Natural killer cell (primary cell): ENCODE data around the gene NKAPL. TPM values are rescaled to one million over a fixed set of nuclear protein-coding genes. Genes with fewer than 3 reads are reported as not detected.

Experiments used
- ATAC-seq, 3 donors: fragments of 150-1000 bp in 2 of 3; fragments of 200-7000 bp in 1 of 3; cut with Tn5 transposase; 1 replicate in 1 of 3; 2 replicates in 2 of 3; pipeline ENCODE4 v1.10.0; 2021; ENCODE audit warnings: mild to moderate bottlenecking in 2 of 3, moderate library complexity in 2 of 3
- DNase-seq, 2 donors: peaks; one replicate each; pipeline versions ENCODE4 v3.0.0 to v3.0.0-alpha.2; 2013 to 2021; ENCODE audit warnings: mixed read lengths in 1 of 2
- H3K27ac ChIP-seq: one replicate; pipeline ENCODE4 v1.5.1; 2013; ENCODE audit warnings: mild to moderate bottlenecking, low read length
- H3K27me3 ChIP-seq: one replicate; pipeline ENCODE4 v1.6.1; 2013; ENCODE audit warnings: low read length; ENCODE audit not compliant: control insufficient read depth, insufficient read depth
- H3K36me3 ChIP-seq: one replicate; pipeline ENCODE4 v1.6.1; 2013; ENCODE audit warnings: low read length; ENCODE audit not compliant: control insufficient read depth, insufficient read depth
- H3K4me1 ChIP-seq: one replicate; pipeline ENCODE4 v1.6.1; 2013; ENCODE audit warnings: low read length; ENCODE audit not compliant: control insufficient read depth, insufficient read depth
- H3K4me3 ChIP-seq: one replicate; pipeline ENCODE4 v1.5.1; 2013; ENCODE audit warnings: low read length
- H3K9me3 ChIP-seq: one replicate; pipeline ENCODE4 v1.6.1; 2013; ENCODE audit warnings: low read length; ENCODE audit not compliant: control insufficient read depth, insufficient read depth
- H3K27ac Mint-ChIP-seq, 2 donors: one replicate each; pipeline ENCODE4 v1.8.0; 2022; ENCODE audit warnings: mild to moderate bottlenecking in 2 of 2, mixed read lengths in 2 of 2, moderate library complexity in 1 of 2
- H3K27me3 Mint-ChIP-seq, 2 donors: one replicate each; pipeline ENCODE4 v1.8.0; 2022; ENCODE audit warnings: low read depth in 2 of 2, mixed read lengths in 2 of 2
- H3K36me3 Mint-ChIP-seq: one replicate; pipeline ENCODE4 v1.8.0; 2022; ENCODE audit warnings: mixed read lengths
- H3K4me1 Mint-ChIP-seq, 2 donors: one replicate each; pipeline ENCODE4 v1.8.0; 2022; ENCODE audit warnings: mixed read lengths in 2 of 2
- H3K4me3 Mint-ChIP-seq: one replicate; pipeline ENCODE4 v1.8.0; 2022; ENCODE audit warnings: mild to moderate bottlenecking, moderate library complexity, mixed read lengths
- H3K9me3 Mint-ChIP-seq, 2 donors: one replicate each; pipeline ENCODE4 v1.8.0; 2022; ENCODE audit warnings: mixed read lengths in 2 of 2
- CTCF ChIP-seq: fragments of 200-600 bp; IDR thresholded peaks from one replicate; pipeline ENCODE4 v1.8.0; 2022; ENCODE audit warnings: antibody characterized with exemption
- WGBS: methylation state at CpG from one replicate; pipeline ENCODE4 v1.1.7; 2013; ENCODE audit warnings: missing lambda C conversion rate; ENCODE audit not compliant: insufficient coverage; 5-methylcytosine and 5-hydroxymethylcytosine counted together
- intact Hi-C: fragments of 100-400 bp; cut with micrococcal nuclease; formaldehyde crosslinking; loops from one replicate; pipeline ENCODE4 v1.14.2; 2022
- total RNA-seq, 4 donors: library from RNA; stranded (reverse); fragments of 120-200 nt in 1 of 4; gene quantifications; one replicate each; pipeline versions ENCODE4 v1.2.3 to v1.2.4, GENCODE V29; 2013 to 2022

The NKAPL gene
- total RNA-seq, 3 donors from 2014 or later (not counting 1 experiment from before 2014, with no cell fraction given), result 0.31 to 0.36 TPM; not detected in 1

GRCh38 chr6:28254121-28254519 is 5.0 kb upstream of the NKAPL start:
- intact Hi-C loops, result loop anchor here (5.0 kb wide), 3 partner anchors 83 to 132 kb away; partner anchors contain the start of genes ZKSCAN8, ZSCAN16 and ZSCAN31

GRCh38 chr6:28257042-28257441 is 2.1 kb upstream of the NKAPL start:
- Mint-ChIP-seq H3K27ac (no peak overlapping the region), H3K36me3 (peaks cover 17% of the 10 kb centered on the region), H3K9me3 (peaks cover 3 to 10% of the 10 kb centered on the region in 2 donors), H3K4me1 (peaks cover 17% of the 10 kb centered on the region in 2 donors), H3K27me3 (peaks cover 20 to 46% of the 10 kb centered on the region in 2 donors), H3K4me3 (no peak overlapping the region)
- no peak for DNase-seq
- peaks cover 15% of the 10 kb centered on the region for H3K4me1 ChIP-seq
- TF ChIP-seq CTCF, result no peak
- no peak overlapping the region for H3K4me3 ChIP-seq
- H3K27ac ChIP-seq, result no peak overlapping the region
- no peaks in the 10 kb centered on the region for H3K36me3 ChIP-seq
- ATAC-seq, result no peak
- intact Hi-C loops, result no loop called here
- H3K27me3 ChIP-seq, result peaks cover 3% of the 10 kb centered on the region
- H3K9me3 ChIP-seq, result no peaks in the 10 kb centered on the region
- whole genome bisulfite sequencing, result no CpG with 5 or more reads among the region's 1 CpG

More at GRCh38 chr6:28254121-28254519, 5.0 kb upstream of the NKAPL start:
- no peak overlapping the region for H3K4me3 Mint-ChIP-seq
- ATAC-seq, result no peak
- peaks cover 3 to 7% of the 10 kb centered on the region in 2 donors for H3K9me3 Mint-ChIP-seq
- H3K27ac Mint-ChIP-seq, result no peak overlapping the region
- Histone ChIP-seq H3K36me3 (peaks cover 2% of the 10 kb centered on the region), H3K4me1 (peaks cover 14% of the 10 kb centered on the region), H3K4me3 (no peak overlapping the region), H3K27me3 (peaks cover 3% of the 10 kb centered on the region), H3K27ac (no peak overlapping the region), H3K9me3 (no peaks in the 10 kb centered on the region)
- H3K36me3 Mint-ChIP-seq, result no peaks in the 10 kb centered on the region
- 93% methylated on average over 1 of the region's 1 CpG for WGBS
- peaks cover 10 to 20% of the 10 kb centered on the region in 2 donors for H3K27me3 Mint-ChIP-seq
- H3K4me1 Mint-ChIP-seq, result peaks cover 30 to 32% of the 10 kb centered on the region in 2 donors
- TF ChIP-seq CTCF, result no peak
- no peak for DNase-seq

GRCh38 chr6:28263922-28264321 is 4.8 kb downstream of the NKAPL start:
- H3K36me3 Mint-ChIP-seq, result peaks cover 17% of the 10 kb centered on the region
- H3K27ac Mint-ChIP-seq, result no peak overlapping the region
- DNase-seq (no peak), ATAC-seq (no peak)
- H3K9me3 Mint-ChIP-seq, result peaks cover 0 to 3% of the 10 kb centered on the region in 2 donors
- no CpG with 5 or more reads among the region's 2 CpGs for WGBS
- H3K27me3 ChIP-seq, result no peaks in the 10 kb centered on the region
- H3K4me1 Mint-ChIP-seq, result peaks cover under 1 to 4% of the 10 kb centered on the region in 2 donors
- no peak for TF ChIP-seq CTCF
- intact Hi-C loops, result no loop called here
- H3K36me3 ChIP-seq, result no peaks in the 10 kb centered on the region
- H3K27ac ChIP-seq, result no peak overlapping the region
- no peak overlapping the region for H3K4me3 Mint-ChIP-seq
- no peak overlapping the region for H3K4me3 ChIP-seq
- H3K27me3 Mint-ChIP-seq, result peaks cover 15 to 55% of the 10 kb centered on the region in 2 donors
- peaks cover 12% of the 10 kb centered on the region for H3K4me1 ChIP-seq
- H3K9me3 ChIP-seq, result no peaks in the 10 kb centered on the region
